GM23248 (cell line): ENCODE measurements around the gene PAK6. TPM values are rescaled to one million over a fixed set of nuclear protein-coding genes. Genes with fewer than 3 reads are reported as not detected.

ENCODE experiments used
- DNase-seq: peaks from one replicate; pipeline ENCODE4 v3.0.0-alpha.2; 2015
- H2AFZ ChIP-seq: fragments of 200-600 bp; sonication (generic); 2 replicates; pipeline ENCODE4 v1.6.1; 2016; ENCODE audit warnings: antibody characterized with exemption
- H3F3A ChIP-seq: fragments of 200-600 bp; sonication (generic); 2 replicates; pipeline ENCODE4 v1.6.1; 2016; ENCODE audit warnings: mild to moderate bottlenecking, antibody characterized with exemption, mixed run types; ENCODE audit not compliant: insufficient read depth
- H3K27ac ChIP-seq: fragments of 200-600 bp; sonication (generic); 2 replicates; pipeline ENCODE4 v1.5.1; 2016; ENCODE audit warnings: mild to moderate bottlenecking
- H3K27me3 ChIP-seq: fragments of 200-600 bp; sonication (generic); replicated peaks from 2 replicates; pipeline ENCODE4 v1.6.1; 2016; ENCODE audit warnings: mild to moderate bottlenecking; ENCODE audit not compliant: insufficient read depth
- H3K36me3 ChIP-seq: fragments of 200-600 bp; sonication (generic); 2 replicates; pipeline ENCODE4 v1.6.1; 2016; ENCODE audit warnings: low read depth, mild to moderate bottlenecking
- H3K4me1 ChIP-seq: fragments of 200-600 bp; sonication (generic); 2 replicates; pipeline ENCODE4 v1.6.1; 2016; ENCODE audit warnings: mild to moderate bottlenecking; ENCODE audit not compliant: insufficient read depth
- H3K4me2 ChIP-seq: fragments of 200-600 bp; sonication (generic); one replicate; pipeline ENCODE4 v1.6.1; 2016; ENCODE audit warnings: mild to moderate bottlenecking; ENCODE audit not compliant: unreplicated experiment
- H3K4me3 ChIP-seq: fragments of 200-600 bp; sonication (generic); 2 replicates; pipeline ENCODE4 v1.5.1; 2016; ENCODE audit warnings: mild to moderate bottlenecking
- H3K79me2 ChIP-seq: fragments of 200-600 bp; sonication (generic); 2 replicates; pipeline ENCODE4 v1.6.1; 2016; ENCODE audit warnings: mild to moderate bottlenecking; ENCODE audit not compliant: insufficient read depth
- H3K9ac ChIP-seq: fragments of 200-600 bp; sonication (generic); 2 replicates; pipeline ENCODE4 v1.6.1; 2016; ENCODE audit warnings: mild to moderate bottlenecking
- H3K9me2 ChIP-seq: fragments of 200-600 bp; sonication (generic); 2 replicates; pipeline ENCODE4 v1.6.1; 2016; ENCODE audit warnings: mixed run types, mild to moderate bottlenecking, moderate library complexity; ENCODE audit not compliant: insufficient read depth
- H3K9me3 ChIP-seq: fragments of 200-600 bp; sonication (generic); one replicate; pipeline ENCODE4 v1.6.1; 2017; ENCODE audit warnings: low read depth
- H4K20me1 ChIP-seq: fragments of 200-600 bp; sonication (generic); 2 replicates; pipeline ENCODE4 v1.6.0; 2016; ENCODE audit not compliant: insufficient read depth
- EZH2 ChIP-seq: fragments of 200-600 bp; sonication (generic); IDR thresholded peaks from 2 replicates; pipeline ENCODE4 v1.6.1; 2018; ENCODE audit warnings: antibody characterized with exemption, mild to moderate bottlenecking; ENCODE audit not compliant: insufficient read depth, poor library complexity, severe bottlenecking
- EZH2phosphoT487 ChIP-seq: fragments of 200-600 bp; sonication (generic); IDR thresholded peaks from 2 replicates; pipeline ENCODE4 v1.6.1; 2018; ENCODE audit warnings: antibody characterized with exemption, moderate library complexity, mild to moderate bottlenecking, low read depth; ENCODE audit not compliant: insufficient read depth
- WGBS, 2 experiments: methylation state at CpG; one replicate each; pipeline ENCODE4 v1.1.6; 2015 to 2017; ENCODE audit warnings: low lambda C conversion rate in 2 of 2, low coverage in 1 of 2; ENCODE audit errors: missing lambda C conversion rate in 2 of 2; 5-methylcytosine and 5-hydroxymethylcytosine counted together
- in situ Hi-C: fragments of 300-500 bp; cut with MboI; formaldehyde crosslinking; loops from 2 replicates; pipeline ENCODE4 v1.15.0; 2020
- polyA plus RNA-seq: library from polyadenylated mRNA; unstranded; fragments of >200 nt; fragmentation: Nextera tagmentation; extraction: Ambion mirVana; gene quantifications from 2 replicates; pipeline ENCODE4 v1.2.1, GENCODE V29; 2016
- total RNA-seq: library from RNA; depleted of rRNA; stranded (reverse); fragments of >200 nt; shearing (Covaris generic); gene quantifications from 2 replicates; pipeline ENCODE4 v1.2.3, GENCODE V29; 2014

The PAK6 gene
- total and polyA plus RNA-seq, 2 experiments from 2014 or later, result not detected

- Histone ChIP-seq H3K9ac (no peak within 1 kb of the TSS), H3K4me3 (no peak within 1 kb of the TSS), H3K9me3 (no peaks in the 10 kb centered on the region), H3K36me3 (no peaks in the 10 kb centered on the region), H3F3A (no peaks in the 10 kb centered on the region), H3K9me2 (no peaks in the 10 kb centered on the region), H3K4me2 (no peak within 1 kb of the TSS), H2AFZ (no peak within 1 kb of the TSS), H3K27ac (no peak within 1 kb of the TSS), H3K79me2 (no peaks in the 10 kb centered on the region), H3K4me1 (no peaks in the 10 kb centered on the region), H3K27me3 (no peaks in the 10 kb centered on the region; the same call in 1 of the 2 replicates), H4K20me1 (no peaks in the 10 kb centered on the region)
- TF ChIP-seq EZH2phosphoT487 (no peak), EZH2 (no peak)
- 73 to 75% methylated on average over 13 to 15 of the region's 15 CpGs for WGBS, 2 experiments
- no peak for DNase-seq
- in situ Hi-C loops, result no loop called here
Observed at GRCh38 chr15:40307421-40308211, 68.8 kb downstream of the PAK6 start, which contains the start of gene PLCB2. TSS of gene PLCB2 (minus strand) at chr15:40307935. CDS start at chr15:40307672, 263 bp downstream.

- H3K79me2 ChIP-seq, result no peaks in the 10 kb centered on the region
- no peaks in the 10 kb centered on the region; the same call in 1 of the 2 replicates for H3K27me3 ChIP-seq
- H2AFZ ChIP-seq, result no peak overlapping the region
- H3K36me3 ChIP-seq, result no peaks in the 10 kb centered on the region
- H3K9me3 ChIP-seq, result no peaks in the 10 kb centered on the region
- no peak for TF ChIP-seq EZH2phosphoT487
- TF ChIP-seq EZH2, result no peak
- 83 to 91% methylated on average over 8 of the region's 8 CpGs for WGBS, 2 experiments
- H3K4me2 ChIP-seq, result no peak overlapping the region
- H3K9ac ChIP-seq, result no peak overlapping the region
- no peaks in the 10 kb centered on the region for H3K9me2 ChIP-seq
- H3F3A ChIP-seq, result peaks cover 4% of the 10 kb centered on the region
- peaks cover 12% of the 10 kb centered on the region for H3K4me1 ChIP-seq
- no peak overlapping the region for H3K4me3 ChIP-seq
- DNase-seq, result no peak
- no peak overlapping the region for H3K27ac ChIP-seq
- in situ Hi-C loops, result no loop called here
- H4K20me1 ChIP-seq, result no peaks in the 10 kb centered on the region
Observed at GRCh38 chr15:40309344-40309862, 70.5 kb downstream of the PAK6 start.

- Histone ChIP-seq H3K4me2 (no peak overlapping the region), H3K36me3 (no peaks in the 10 kb centered on the region), H2AFZ (no peak overlapping the region), H3K9me2 (no peaks in the 10 kb centered on the region), H3F3A (peaks cover 7% of the 10 kb centered on the region), H3K9me3 (no peaks in the 10 kb centered on the region), H3K4me1 (peaks cover 21% of the 10 kb centered on the region), H3K27me3 (no peaks in the 10 kb centered on the region; the same call in 1 of the 2 replicates), H3K4me3 (no peak overlapping the region), H4K20me1 (no peaks in the 10 kb centered on the region), H3K79me2 (no peaks in the 10 kb centered on the region), H3K9ac (no peak overlapping the region), H3K27ac (no peak overlapping the region)
- DNase-seq, result peak; percentile 53
- no peak for TF ChIP-seq EZH2phosphoT487
- TF ChIP-seq EZH2, result no peak
- in situ Hi-C loops, result no loop called here
- 1 to 11% methylated on average over 4 of the region's 4 CpGs for WGBS, 2 experiments
Observed at GRCh38 chr15:40310001-40310959, 71.4 kb downstream of the PAK6 start.

DNA sequence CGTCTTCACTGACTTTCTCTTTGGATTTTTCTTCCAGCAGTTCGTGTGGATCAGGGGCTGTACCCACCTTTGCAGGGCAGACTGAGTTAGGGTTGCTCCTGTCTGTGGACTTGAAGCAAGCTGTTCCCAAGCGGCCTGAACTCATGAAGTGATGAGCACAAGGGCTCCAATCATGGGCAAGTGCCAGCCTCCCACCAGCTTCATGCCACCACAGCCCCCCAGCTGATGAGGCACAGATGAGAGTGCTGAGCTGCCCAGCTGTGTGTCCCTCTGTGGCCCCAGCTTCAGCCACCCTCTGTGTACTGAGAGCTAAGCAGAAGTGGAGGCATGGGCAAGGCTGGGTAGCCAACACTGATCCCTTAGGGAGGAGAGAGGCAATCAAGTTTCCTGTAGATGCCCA is 72.1 kb downstream of the PAK6 start:
- Histone ChIP-seq H2AFZ (no peak overlapping the region), H3K9ac (no peak overlapping the region), H3K4me1 (peaks cover 27% of the 10 kb centered on the region), H3K9me3 (no peaks in the 10 kb centered on the region), H3K4me3 (no peak overlapping the region), H3K79me2 (no peaks in the 10 kb centered on the region), H3K27ac (no peak overlapping the region), H4K20me1 (no peaks in the 10 kb centered on the region), H3K27me3 (no peaks in the 10 kb centered on the region; the same call in 1 of the 2 replicates), H3K36me3 (no peaks in the 10 kb centered on the region), H3K4me2 (no peak overlapping the region), H3F3A (peaks cover 7% of the 10 kb centered on the region), H3K9me2 (no peaks in the 10 kb centered on the region)
- TF ChIP-seq EZH2phosphoT487 (no peak), EZH2 (no peak)
- DNase-seq, result no peak
- in situ Hi-C loops, result no loop called here
- WGBS, 2 experiments, result 38% methylated on average over 3 of the region's 3 CpGs
